CD4-positive, alpha-beta memory T cell (primary cell): Measurements from ENCODE around the gene PIEZO1. TPM values are rescaled to one million over a fixed set of nuclear protein-coding genes. Genes with fewer than 3 reads are reported as not detected.
A peak's percentile ranks its signal among the peaks of the same experiment; 100 is the strongest.
"Not testable (repeated sequence)": the region's sequence is repeated elsewhere in the genome, so short reads cannot be mapped to it uniquely, and the experiment has no call there.

Experiments used
- CTCF ChIA-PET: fragments of 350-600 bp; sonication (Branson Sonifier 250); formaldehyde crosslinking; loops from one replicate; lab custom pipeline; 2021; ENCODE audit warnings: inconsistent platforms; ENCODE audit not compliant: partially characterized antibody; lab: Charles Lee
- POLR2A ChIA-PET: fragments of 350-600 bp; sonication (Branson Sonifier 250); formaldehyde crosslinking; loops from one replicate; lab custom pipeline; 2021; ENCODE audit not compliant: partially characterized antibody; lab: Charles Lee
- DNase-seq, 5 donors: peaks; one replicate each; pipeline versions ENCODE4 v3.0.0 to v3.0.0-alpha.2; 2020 to 2022; ENCODE audit warnings: mixed read lengths in 1 of 5
- H3K27ac ChIP-seq: one replicate; pipeline ENCODE4 v1.7.0; 2013; ENCODE audit warnings: low read depth, low read length
- H3K27me3 ChIP-seq: 2 replicates; pipeline ENCODE4 v1.7.0; 2013; ENCODE audit warnings: mild to moderate bottlenecking, low read length, moderate library complexity; ENCODE audit not compliant: insufficient read depth
- H3K36me3 ChIP-seq: 2 replicates; pipeline ENCODE4 v1.7.0; 2013; ENCODE audit warnings: mild to moderate bottlenecking, low read length, moderate library complexity; ENCODE audit not compliant: insufficient read depth
- H3K4me1 ChIP-seq: 2 replicates; pipeline ENCODE4 v1.7.0; 2013; ENCODE audit warnings: mild to moderate bottlenecking, low read length, moderate library complexity; ENCODE audit not compliant: insufficient read depth
- H3K4me3 ChIP-seq, 2 donors: one replicate each; pipeline ENCODE4 v1.7.0; 2013; ENCODE audit warnings: low read length in 2 of 2, mild to moderate bottlenecking in 1 of 2
- H3K9me3 ChIP-seq, 2 donors: one replicate each; pipeline ENCODE4 v1.7.0; 2013; ENCODE audit warnings: low read length in 2 of 2, control low read depth in 1 of 2; ENCODE audit not compliant: control insufficient read depth in 1 of 2
- H3K27ac Mint-ChIP-seq, 7 donors: one replicate each; pipeline ENCODE4 v1.8.0; 2020 to 2021; ENCODE audit warnings: mixed read lengths in 7 of 7, mild to moderate bottlenecking in 6 of 7, inconsistent platforms in 3 of 7, moderate library complexity in 3 of 7
- H3K27me3 Mint-ChIP-seq, 2 donors: one replicate each; pipeline ENCODE4 v1.8.0; 2020 to 2021; ENCODE audit warnings: mixed read lengths in 2 of 2
- H3K36me3 Mint-ChIP-seq, 2 donors: one replicate each; pipeline ENCODE4 v1.8.0; 2020 to 2021; ENCODE audit warnings: mixed read lengths in 2 of 2, inconsistent platforms in 1 of 2, mild to moderate bottlenecking in 1 of 2
- H3K4me1 Mint-ChIP-seq, 4 donors: one replicate each; pipeline ENCODE4 v1.8.0; 2020 to 2021; ENCODE audit warnings: mixed read lengths in 4 of 4, mild to moderate bottlenecking in 1 of 4
- H3K4me3 Mint-ChIP-seq, 8 donors: one replicate each; pipeline ENCODE4 v1.8.0; 2020 to 2021; ENCODE audit warnings: mixed read lengths in 8 of 8, mild to moderate bottlenecking in 7 of 8, moderate library complexity in 6 of 8, inconsistent platforms in 3 of 8
- H3K9me3 Mint-ChIP-seq, 8 donors: one replicate each; pipeline ENCODE4 v1.8.0; 2020 to 2021; ENCODE audit warnings: mixed read lengths in 8 of 8, mild to moderate bottlenecking in 5 of 8, inconsistent platforms in 3 of 8, moderate library complexity in 1 of 8
- intact Hi-C: fragments of 100-400 bp; cut with micrococcal nuclease; formaldehyde crosslinking; loops from one replicate; pipeline ENCODE4 v1.15.1; 2023
- polyA plus RNA-seq, 2 donors: library from polyadenylated mRNA; unstranded; fragments of 300-500 nt; fragmentation: Illumina TruSeq; gene quantifications; one replicate each; pipeline ENCODE4 v1.2.3, GENCODE V29; 2021
- total RNA-seq, 2 experiments: library from RNA; stranded (reverse); gene quantifications; one replicate each; pipeline ENCODE4 v1.2.3, GENCODE V29; 2021

PIEZO1 gene
- total and polyA plus RNA-seq, 4 experiments from 2014 or later: 12.0 to 302 (median 171) TPM

DNA sequence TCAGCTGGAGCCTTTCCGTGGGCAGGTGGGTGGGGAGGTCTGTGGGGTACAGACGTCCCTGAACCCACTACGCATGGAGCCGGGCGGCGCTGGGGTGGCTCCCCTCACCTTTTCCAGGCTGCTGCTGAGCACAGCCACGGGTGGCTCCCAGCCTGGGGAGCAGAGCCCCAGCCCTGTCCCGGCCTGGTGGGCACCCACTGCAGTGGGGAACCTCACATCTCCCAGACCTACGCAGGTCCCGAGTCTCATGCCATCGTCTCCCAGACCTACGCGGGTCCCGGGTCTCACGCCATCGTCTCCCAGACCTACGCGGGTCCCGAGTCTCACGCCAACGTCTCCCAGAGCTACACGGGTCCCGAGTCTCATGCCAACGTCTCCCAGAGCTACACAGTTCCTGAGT, 43.7 kb upstream of the PIEZO1 start:
- DNase-seq: no peak
- H3K4me3 ChIP-seq: no peak overlapping the region
- Mint-ChIP-seq H3K27me3 (no peaks in the 10 kb centered on the region), H3K4me1 (no peaks in the 10 kb centered on the region), H3K9me3 (no peaks in the 10 kb centered on the region), H3K4me3 (no peak overlapping the region), H3K36me3 (peaks cover 0 to 5% of the 10 kb centered on the region in 2 donors), H3K27ac (peak overlapping the region in 1 of 7 donors; percentile 46)
- no peaks in the 10 kb centered on the region for H3K27me3 ChIP-seq
- POLR2A ChIA-PET: interaction anchor here (0.7 kb wide), 1 partner anchor 1060 kb away, joined by 3 read pairs; no protein-coding TSS in a partner anchor
- intact Hi-C loops: no loop called here
- H3K36me3 ChIP-seq: no peaks in the 10 kb centered on the region
- CTCF ChIA-PET: no interaction called here
- H3K9me3 ChIP-seq: no peaks in the 10 kb centered on the region
- no peak overlapping the region for H3K27ac ChIP-seq
- H3K4me1 ChIP-seq: no peaks in the 10 kb centered on the region

DNA sequence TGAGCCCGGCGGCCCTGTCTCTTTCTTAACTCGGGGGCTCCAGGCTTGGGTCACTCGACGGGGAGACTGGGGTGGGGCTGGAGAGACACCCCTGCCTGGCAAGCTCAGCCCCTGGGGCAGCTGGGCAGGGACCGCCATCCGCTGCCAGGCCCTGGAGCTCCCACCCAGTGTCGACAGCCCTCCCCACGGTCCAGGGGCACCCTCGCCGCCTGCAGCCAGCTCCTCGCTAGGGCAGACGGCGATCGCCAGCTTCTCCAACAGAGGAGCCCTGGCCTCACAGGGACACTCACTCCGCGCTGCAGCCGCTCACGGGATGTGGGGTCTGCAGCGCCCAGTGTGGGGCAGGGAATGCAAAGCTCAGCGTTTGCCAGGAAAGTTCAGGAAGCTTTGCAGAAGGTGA, 42.7 kb upstream of the PIEZO1 start:
- H3K9me3 ChIP-seq: no peaks in the 10 kb centered on the region
- ChIA-PET POLR2A (no interaction called here), CTCF (no interaction called here)
- no peaks in the 10 kb centered on the region for H3K36me3 ChIP-seq
- Mint-ChIP-seq H3K27ac (no peak overlapping the region), H3K36me3 (peaks cover 0 to 8% of the 10 kb centered on the region in 2 donors), H3K9me3 (no peaks in the 10 kb centered on the region), H3K4me3 (no peak overlapping the region), H3K4me1 (no peaks in the 10 kb centered on the region), H3K27me3 (no peaks in the 10 kb centered on the region)
- H3K27me3 ChIP-seq: no peaks in the 10 kb centered on the region
- no peaks in the 10 kb centered on the region for H3K4me1 ChIP-seq
- H3K4me3 ChIP-seq: no peak overlapping the region
- H3K27ac ChIP-seq: no peak overlapping the region
- DNase-seq: no peak
- intact Hi-C loops: no loop called here

GRCh38 chr16:88826070-88826840, 41.2 kb upstream of the PIEZO1 start:
- intact Hi-C loops: no loop called here
- no peaks in the 10 kb centered on the region for H3K27me3 ChIP-seq
- peak overlapping the region in 1 of 8 donors; percentile 42 for H3K4me3 Mint-ChIP-seq
- no peak overlapping the region for H3K27ac ChIP-seq
- no peaks in the 10 kb centered on the region for H3K4me1 Mint-ChIP-seq
- H3K27me3 Mint-ChIP-seq: no peaks in the 10 kb centered on the region
- no peaks in the 10 kb centered on the region for H3K36me3 ChIP-seq
- H3K4me3 ChIP-seq: no peak overlapping the region
- no peaks in the 10 kb centered on the region for H3K9me3 Mint-ChIP-seq
- H3K9me3 ChIP-seq: no peaks in the 10 kb centered on the region
- H3K27ac Mint-ChIP-seq: no peak overlapping the region
- peaks cover 0 to 9% of the 10 kb centered on the region in 2 donors for H3K36me3 Mint-ChIP-seq
- CTCF ChIA-PET: no interaction called here
- POLR2A ChIA-PET: no interaction called here
- no peaks in the 10 kb centered on the region for H3K4me1 ChIP-seq
- no peak for DNase-seq

DNA sequence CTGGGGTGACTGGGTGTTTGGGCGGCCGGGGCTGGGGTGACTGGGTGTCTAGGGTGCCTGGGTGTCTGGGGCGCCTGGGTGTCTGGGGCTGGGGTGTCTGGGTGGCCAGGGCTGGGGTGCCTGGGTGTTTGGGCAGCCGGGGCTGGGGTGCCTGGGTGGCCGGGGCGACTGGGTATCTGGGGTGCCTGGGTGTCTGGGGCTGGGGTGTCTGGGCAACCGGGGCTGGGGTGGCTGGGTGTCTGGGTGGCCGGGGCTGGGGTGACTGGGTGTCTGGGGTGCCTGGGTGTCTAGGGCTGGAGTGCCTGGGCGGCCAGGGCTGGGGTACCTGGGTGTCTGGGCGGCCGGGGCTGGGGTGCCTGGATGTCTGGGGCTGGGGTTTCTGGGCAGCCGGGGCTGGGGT, 40.1 kb upstream of the PIEZO1 start:
- H3K9me3 Mint-ChIP-seq: no peaks in the 10 kb centered on the region
- POLR2A ChIA-PET: no interaction called here
- H3K27ac Mint-ChIP-seq: no peak overlapping the region
- H3K27me3 ChIP-seq: no peaks in the 10 kb centered on the region
- no peak overlapping the region for H3K4me3 ChIP-seq
- H3K4me1 Mint-ChIP-seq: no peaks in the 10 kb centered on the region
- H3K36me3 Mint-ChIP-seq: peaks cover 0 to 9% of the 10 kb centered on the region in 2 donors
- H3K36me3 ChIP-seq: no peaks in the 10 kb centered on the region
- H3K27ac ChIP-seq: no peak overlapping the region
- intact Hi-C loops: no loop called here
- H3K4me3 Mint-ChIP-seq: no peak overlapping the region
- no peaks in the 10 kb centered on the region for H3K4me1 ChIP-seq
- no peak for DNase-seq
- H3K9me3 ChIP-seq: no peaks in the 10 kb centered on the region
- H3K27me3 Mint-ChIP-seq: no peaks in the 10 kb centered on the region
- CTCF ChIA-PET: no interaction called here

DNA sequence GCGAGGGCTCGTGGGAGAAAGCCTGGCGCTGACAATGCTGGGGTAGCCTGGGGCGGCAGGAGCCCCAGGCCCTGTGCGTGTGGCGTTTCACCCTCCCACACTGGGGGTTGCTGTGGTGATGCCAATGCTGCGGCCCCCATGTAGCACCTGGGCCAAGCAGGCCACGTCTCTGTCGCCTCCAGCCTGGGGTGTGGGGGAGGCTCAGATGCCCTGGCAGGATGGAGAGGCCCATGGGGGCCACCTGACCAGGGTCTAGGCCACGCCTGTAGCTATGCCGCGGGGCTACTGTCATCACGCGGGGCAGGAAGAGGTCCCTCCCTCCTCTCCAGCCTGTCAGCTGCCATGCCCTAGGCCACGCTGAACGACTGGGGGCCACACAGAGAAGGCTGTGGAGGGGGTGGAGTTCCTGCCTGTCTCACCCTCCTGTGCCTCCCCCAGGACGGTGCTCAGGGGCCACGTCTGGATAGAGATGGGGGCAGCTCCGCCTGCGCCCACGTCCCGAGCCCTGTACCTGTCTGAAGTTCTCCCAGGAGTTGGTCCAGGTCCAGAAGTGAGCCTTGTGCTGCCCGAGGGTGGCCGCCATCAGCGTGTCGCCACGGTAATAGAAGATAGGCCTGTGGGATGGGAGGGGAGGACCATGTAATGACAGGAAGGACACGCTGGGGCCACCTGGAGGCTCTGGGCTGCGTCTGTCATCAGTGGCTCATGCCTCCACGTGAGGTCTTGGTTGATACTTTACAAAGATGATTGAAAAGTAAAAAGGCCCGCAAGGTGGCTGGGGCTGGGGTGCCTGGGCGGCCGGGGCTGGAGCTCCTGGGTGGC, 39.4 kb upstream of the PIEZO1 start:
- Histone ChIP-seq H3K27ac (no peak overlapping the region), H3K4me3 (no peak overlapping the region), H3K36me3 (no peaks in the 10 kb centered on the region), H3K27me3 (no peaks in the 10 kb centered on the region), H3K4me1 (no peaks in the 10 kb centered on the region), H3K9me3 (no peaks in the 10 kb centered on the region)
- Mint-ChIP-seq H3K27ac (no peak overlapping the region), H3K9me3 (no peaks in the 10 kb centered on the region), H3K27me3 (no peaks in the 10 kb centered on the region), H3K4me1 (no peaks in the 10 kb centered on the region), H3K4me3 (no peak overlapping the region), H3K36me3 (peaks cover 0 to 8% of the 10 kb centered on the region in 2 donors)
- ChIA-PET CTCF (no interaction called here), POLR2A (no interaction called here)
- DNase-seq: no peak
- intact Hi-C loops: no loop called here

DNA sequence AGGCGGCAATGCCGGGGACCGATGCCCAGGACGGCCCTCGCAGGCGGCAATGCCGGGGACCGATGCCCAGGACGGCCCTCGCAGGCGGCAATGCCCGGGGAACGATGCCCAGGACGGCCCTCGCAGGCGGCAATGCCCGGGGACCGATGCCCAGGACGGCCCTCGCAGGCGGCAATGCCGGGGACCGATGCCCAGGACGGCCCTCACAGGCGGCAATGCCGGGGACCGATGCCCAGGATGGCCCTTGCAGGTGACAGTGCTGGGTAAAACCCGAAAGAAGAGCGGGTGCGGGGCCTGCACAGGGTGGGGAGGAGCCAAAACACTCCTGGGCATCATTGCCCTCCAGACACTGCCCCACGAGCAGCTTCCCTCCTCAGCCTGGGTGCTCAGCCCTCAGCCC, 38.6 kb upstream of the PIEZO1 start:
- H3K27me3 Mint-ChIP-seq, POLR2A ChIA-PET, DNase-seq, H3K4me3 ChIP-seq, H3K4me3 Mint-ChIP-seq, H3K27me3 ChIP-seq, H3K4me1 ChIP-seq, H3K9me3 Mint-ChIP-seq, intact Hi-C loops, H3K27ac ChIP-seq, H3K36me3 Mint-ChIP-seq, H3K36me3 ChIP-seq, H3K9me3 ChIP-seq, CTCF ChIA-PET, H3K4me1 Mint-ChIP-seq: not testable (repeated sequence)
- H3K27ac Mint-ChIP-seq: peak overlapping the region in 1 of 7 donors; percentile 57

DNA sequence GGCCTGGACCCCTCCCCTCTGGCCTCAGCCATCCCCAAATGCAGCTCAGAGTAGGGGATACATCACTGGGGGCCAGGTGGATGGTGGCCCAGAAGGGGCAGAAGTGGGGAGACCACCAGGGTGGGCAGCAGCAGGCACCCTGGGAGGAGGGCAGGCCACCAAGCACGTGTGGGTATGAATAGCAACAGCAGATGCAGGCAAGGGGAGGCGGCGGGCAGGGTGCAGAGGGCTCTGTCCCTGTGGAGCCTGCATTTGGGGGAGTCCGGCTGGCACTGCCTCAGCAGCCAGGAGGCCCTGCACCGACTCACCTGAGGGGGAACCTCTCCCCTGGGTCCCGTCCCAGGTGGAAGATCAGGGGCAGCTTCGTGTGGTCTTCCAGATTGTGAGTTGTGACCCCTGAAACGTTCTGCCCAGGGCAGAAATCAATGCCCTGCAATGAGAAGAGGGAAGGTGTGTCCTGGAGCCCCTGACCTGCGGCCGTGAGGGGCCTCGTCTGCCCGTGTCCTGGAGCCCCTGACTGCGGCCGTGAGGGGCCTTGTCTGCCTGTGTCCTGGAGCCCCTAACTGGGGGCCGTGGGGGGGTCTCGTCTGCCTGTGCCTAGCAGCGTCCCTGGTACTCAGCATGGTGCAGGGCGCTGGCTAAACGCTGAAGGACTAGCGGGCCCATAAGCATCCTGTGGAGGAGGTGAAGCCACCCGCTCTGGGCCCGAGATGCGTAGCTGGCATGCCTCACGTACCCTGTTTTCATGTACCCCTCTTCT, 37.4 kb upstream of the PIEZO1 start:
- ChIA-PET POLR2A (no interaction called here), CTCF (no interaction called here)
- Histone ChIP-seq H3K9me3 (no peaks in the 10 kb centered on the region), H3K4me3 (no peak overlapping the region), H3K27ac (no peak overlapping the region), H3K27me3 (no peaks in the 10 kb centered on the region), H3K4me1 (no peaks in the 10 kb centered on the region), H3K36me3 (no peaks in the 10 kb centered on the region)
- Mint-ChIP-seq H3K4me3 (no peak overlapping the region), H3K27me3 (no peaks in the 10 kb centered on the region), H3K4me1 (no peaks in the 10 kb centered on the region), H3K27ac (no peak overlapping the region), H3K36me3 (peaks cover 0 to 6% of the 10 kb centered on the region in 2 donors), H3K9me3 (no peaks in the 10 kb centered on the region)
- no peak for DNase-seq
- intact Hi-C loops: no loop called here
